Measurements from ENCODE around the gene SNED1. TPM values are rescaled to one million over a fixed set of nuclear protein-coding genes. Genes with fewer than 3 reads are reported as not detected.

The SNED1 gene
- total RNA-seq, 3 donors from 2014 or later = 27.1 to 46.9 (median 35.2) TPM

GRCh38 chr2:241116606-241117560 lies 118.5 kb downstream of the SNED1 start:
- H3K36me3 ChIP-seq = no peaks in the 10 kb centered on the region
- H3K4me3 ChIP-seq = no peak overlapping the region
- H3K27ac ChIP-seq = no peak overlapping the region
- no peak for DNase-seq (ENCODE audit: low spot score in 2 of 2)
- TF ChIP-seq POLR2AphosphoS5 (IDR thresholded peaks at IDR 0.05) = no peak
- no peaks in the 10 kb centered on the region for H3K4me1 ChIP-seq
- H3K27me3 ChIP-seq = no peaks in the 10 kb centered on the region
- intact Hi-C loops (cut with DNase I; ENCODE audit: low total_unique reads) = no loop called here
- H3K9me3 ChIP-seq = no peaks in the 10 kb centered on the region

DNA sequence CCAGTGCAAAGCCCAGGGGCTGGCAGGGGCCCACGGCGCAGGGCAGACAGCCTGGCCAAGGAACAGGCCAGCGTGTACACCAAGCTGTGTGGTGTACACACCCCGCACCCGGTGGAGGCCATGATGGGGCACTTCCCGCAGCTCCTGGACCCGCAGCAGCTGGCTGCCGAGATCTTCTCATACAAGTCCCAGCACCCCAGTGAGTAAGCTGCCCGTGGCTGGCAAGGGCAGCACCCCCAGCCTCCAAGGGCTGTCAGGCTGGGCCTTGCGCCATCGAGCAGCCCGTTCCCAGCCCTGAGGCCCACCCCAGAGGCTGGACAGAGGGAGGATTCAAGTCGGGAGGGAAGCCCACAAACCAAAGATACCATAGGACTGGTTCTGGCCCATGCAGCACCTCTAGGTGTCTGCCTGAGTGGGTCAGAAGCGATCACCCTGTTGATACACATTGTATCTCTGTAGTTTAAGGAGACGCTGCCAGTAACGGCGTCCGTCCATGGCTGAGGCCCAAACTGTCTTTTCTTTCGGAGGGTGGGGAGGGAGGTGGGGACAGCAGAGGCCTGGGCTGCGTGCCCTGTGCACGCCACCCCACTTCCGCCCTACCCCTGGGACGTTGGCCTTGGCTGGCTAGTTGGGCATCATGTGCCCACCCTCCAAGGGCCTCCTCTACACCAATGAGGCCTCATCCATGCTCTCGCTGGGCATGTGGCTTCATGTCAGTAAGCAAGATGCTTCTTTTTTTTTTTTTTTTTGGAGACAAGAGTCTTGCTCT lies 120.5 kb downstream of the SNED1 start:
- no peak for DNase-seq (ENCODE audit: low spot score in 2 of 2)
- H3K36me3 ChIP-seq = no peaks in the 10 kb centered on the region
- H3K4me1 ChIP-seq = no peaks in the 10 kb centered on the region
- no peaks in the 10 kb centered on the region for H3K27me3 ChIP-seq
- H3K4me3 ChIP-seq = no peak overlapping the region
- H3K27ac ChIP-seq = no peak overlapping the region
- intact Hi-C loops (cut with DNase I; ENCODE audit: low total_unique reads) = no loop called here
- TF ChIP-seq POLR2AphosphoS5 (IDR thresholded peaks at IDR 0.05) = no peak
- TF ChIP-seq POLR2A (IDR thresholded peaks at IDR 0.05) = no peak
- TF ChIP-seq, protein P1, sequence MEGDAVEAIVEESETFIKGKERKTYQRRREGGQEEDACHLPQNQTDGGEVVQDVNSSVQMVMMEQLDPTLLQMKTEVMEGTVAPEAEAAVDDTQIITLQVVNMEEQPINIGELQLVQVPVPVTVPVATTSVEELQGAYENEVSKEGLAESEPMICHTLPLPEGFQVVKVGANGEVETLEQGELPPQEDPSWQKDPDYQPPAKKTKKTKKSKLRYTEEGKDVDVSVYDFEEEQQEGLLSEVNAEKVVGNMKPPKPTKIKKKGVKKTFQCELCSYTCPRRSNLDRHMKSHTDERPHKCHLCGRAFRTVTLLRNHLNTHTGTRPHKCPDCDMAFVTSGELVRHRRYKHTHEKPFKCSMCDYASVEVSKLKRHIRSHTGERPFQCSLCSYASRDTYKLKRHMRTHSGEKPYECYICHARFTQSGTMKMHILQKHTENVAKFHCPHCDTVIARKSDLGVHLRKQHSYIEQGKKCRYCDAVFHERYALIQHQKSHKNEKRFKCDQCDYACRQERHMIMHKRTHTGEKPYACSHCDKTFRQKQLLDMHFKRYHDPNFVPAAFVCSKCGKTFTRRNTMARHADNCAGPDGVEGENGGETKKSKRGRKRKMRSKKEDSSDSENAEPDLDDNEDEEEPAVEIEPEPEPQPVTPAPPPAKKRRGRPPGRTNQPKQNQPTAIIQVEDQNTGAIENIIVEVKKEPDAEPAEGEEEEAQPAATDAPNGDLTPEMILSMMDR (IDR thresholded peaks at IDR 0.05) = no peak
- no peaks in the 10 kb centered on the region for H3K9me3 ChIP-seq

GRCh38 chr2:241120440-241120839 lies 122.0 kb downstream of the SNED1 start:
- Histone ChIP-seq H3K4me1 (no peaks in the 10 kb centered on the region), H3K27ac (no peak overlapping the region), H3K27me3 (no peaks in the 10 kb centered on the region), H3K4me3 (no peak overlapping the region), H3K36me3 (no peaks in the 10 kb centered on the region), H3K9me3 (no peaks in the 10 kb centered on the region)
- DNase-seq (ENCODE audit: low spot score in 2 of 2) = no peak
- TF ChIP-seq POLR2AphosphoS5 (IDR thresholded peaks at IDR 0.05) = no peak
- no peak for TF ChIP-seq POLR2A (IDR thresholded peaks at IDR 0.05)
- TF ChIP-seq, protein P1 (IDR thresholded peaks at IDR 0.05) = no peak
- intact Hi-C loops (cut with DNase I; ENCODE audit: low total_unique reads) = no loop called here

- Histone ChIP-seq H3K36me3 (no peaks in the 10 kb centered on the region), H3K9me3 (no peaks in the 10 kb centered on the region), H3K27me3 (no peaks in the 10 kb centered on the region), H3K27ac (no peak overlapping the region), H3K4me3 (no peak overlapping the region), H3K4me1 (no peaks in the 10 kb centered on the region)
- DNase-seq (ENCODE audit: low spot score in 2 of 2) = no peak
- intact Hi-C loops (cut with DNase I; ENCODE audit: low total_unique reads) = no loop called here
- TF ChIP-seq POLR2A (IDR thresholded peaks at IDR 0.05) (no peak), POLR2AphosphoS5 (IDR thresholded peaks at IDR 0.05) (no peak)
- TF ChIP-seq, protein P1 (IDR thresholded peaks at IDR 0.05) = no peak
These were observed 122.6 kb downstream of the SNED1 start for GRCh38 chr2:241121008-241121407.

- Histone ChIP-seq H3K4me3 (no peak overlapping the region), H3K27me3 (no peaks in the 10 kb centered on the region), H3K4me1 (no peaks in the 10 kb centered on the region), H3K27ac (no peak overlapping the region), H3K9me3 (no peaks in the 10 kb centered on the region), H3K36me3 (no peaks in the 10 kb centered on the region)
- TF ChIP-seq POLR2A (IDR thresholded peaks at IDR 0.05) = no peak
- TF ChIP-seq, protein P1 (IDR thresholded peaks at IDR 0.05) = no peak
- TF ChIP-seq POLR2AphosphoS5 (IDR thresholded peaks at IDR 0.05) = no peak
- intact Hi-C loops (cut with DNase I; ENCODE audit: low total_unique reads) = no loop called here
- DNase-seq (ENCODE audit: low spot score in 2 of 2) = no peak
These were observed 124.1 kb downstream of the SNED1 start for GRCh38 chr2:241122376-241123002.

All from breast epithelium (tissue), 4 donors.